ENCODE results near the gene POLL. TPM values are rescaled to one million over a fixed set of nuclear protein-coding genes. Genes with fewer than 3 reads are reported as not detected.

The POLL gene

GRCh38 chr10:101529725-101530553 is 58.1 kb downstream of the POLL start:
- no CpG with 5 or more reads among the region's 4 CpGs for WGBS, 2 donors (ENCODE audit: extremely low coverage in 2 of 2, insufficient read length in 2 of 2, insufficient replicate concordance in 1 of 2)
- Histone ChIP-seq H2AK5ac (ENCODE audit: low read depth, low read length) (no peak overlapping the region), H3K23ac (ENCODE audit: low read depth, low read length, poor library complexity) (no peak overlapping the region), H3K4me2 (ENCODE audit: insufficient read depth, low read length, poor library complexity, severe bottlenecking) (no peak overlapping the region), H2BK5ac (ENCODE audit: low read length) (no peak overlapping the region), H3K36me3 (replicated peaks in 1 of 2; ENCODE audit: control insufficient read depth in 2 of 2, insufficient read depth in 2 of 2, low read length in 2 of 2) (peaks cover 0 to 14% of the 10 kb centered on the region in 2 donors), H3K4ac (ENCODE audit: low read length) (no peak overlapping the region), H2AFZ (ENCODE audit: low read length) (no peak overlapping the region), H3K9me3 (replicated peaks in 1 of 2; ENCODE audit: control insufficient read depth in 2 of 2, insufficient read depth in 1 of 2, low read depth in 1 of 2, low read length in 2 of 2) (no peaks in the 10 kb centered on the region), H4K8ac (ENCODE audit: low read depth, low read length) (no peak overlapping the region), H2BK12ac (ENCODE audit: low read length) (no peak overlapping the region), H4K91ac (ENCODE audit: low read depth, low read length, poor library complexity) (no peak overlapping the region), H3K18ac (ENCODE audit: low read length) (no peak overlapping the region), H3K27ac (replicated peaks; ENCODE audit: low read length) (peak overlapping the region; percentile 21), H3K14ac (ENCODE audit: low read length) (no peak overlapping the region), H2BK120ac (ENCODE audit: low read depth, low read length) (no peak overlapping the region), H2BK15ac (ENCODE audit: low read length) (no peak overlapping the region), H3K79me1 (ENCODE audit: low read depth, low read length) (no peaks in the 10 kb centered on the region), H3K27me3 (ENCODE audit: control insufficient read depth in 3 of 3, insufficient read depth in 3 of 3, low read depth in 1 of 3, low read length in 3 of 3) (no peaks in the 10 kb centered on the region), H3K4me1 (ENCODE audit: control insufficient read depth in 2 of 2, insufficient read depth in 1 of 2, low read depth in 1 of 2, low read length in 2 of 2) (peaks cover 0 to 13% of the 10 kb centered on the region in 2 donors), H3K4me3 (ENCODE audit: low read length in 2 of 2) (no peak overlapping the region), H3K9ac (ENCODE audit: low read depth, low read length, poor library complexity) (no peak overlapping the region)
- DNase-seq (ENCODE audit: low spot score) = no peak

GRCh38 chr10:101529207-101529606 is 58.9 kb downstream of the POLL start:
- H2AFZ ChIP-seq (ENCODE audit: low read length) = no peak overlapping the region
- H3K9ac ChIP-seq (ENCODE audit: low read depth, low read length, poor library complexity) = no peak overlapping the region
- no peak overlapping the region for H3K4me3 ChIP-seq (ENCODE audit: low read length in 2 of 2)
- H3K79me1 ChIP-seq (ENCODE audit: low read depth, low read length) = no peaks in the 10 kb centered on the region
- no peaks in the 10 kb centered on the region for H3K9me3 ChIP-seq (replicated peaks in 1 of 2; ENCODE audit: control insufficient read depth in 2 of 2, insufficient read depth in 1 of 2, low read depth in 1 of 2, low read length in 2 of 2)
- peak; percentile 45 for DNase-seq (ENCODE audit: low spot score)
- no peak overlapping the region for H3K4me2 ChIP-seq (ENCODE audit: insufficient read depth, low read length, poor library complexity, severe bottlenecking)
- H3K4ac ChIP-seq (ENCODE audit: low read length) = no peak overlapping the region
- H3K14ac ChIP-seq (ENCODE audit: low read length) = no peak overlapping the region
- no peak overlapping the region for H4K91ac ChIP-seq (ENCODE audit: low read depth, low read length, poor library complexity)
- no peak overlapping the region for H3K23ac ChIP-seq (ENCODE audit: low read depth, low read length, poor library complexity)
- no CpG with 5 or more reads among the region's 1 CpG for WGBS, 2 donors (ENCODE audit: extremely low coverage in 2 of 2, insufficient read length in 2 of 2, insufficient replicate concordance in 1 of 2)
- H2BK120ac ChIP-seq (ENCODE audit: low read depth, low read length) = no peak overlapping the region
- no peak overlapping the region for H2AK5ac ChIP-seq (ENCODE audit: low read depth, low read length)
- no peaks in the 10 kb centered on the region for H3K27me3 ChIP-seq (ENCODE audit: control insufficient read depth in 3 of 3, insufficient read depth in 3 of 3, low read depth in 1 of 3, low read length in 3 of 3)
- H3K4me1 ChIP-seq (ENCODE audit: control insufficient read depth in 2 of 2, insufficient read depth in 1 of 2, low read depth in 1 of 2, low read length in 2 of 2) = peaks cover 0 to 13% of the 10 kb centered on the region in 2 donors
- H2BK12ac ChIP-seq (ENCODE audit: low read length) = no peak overlapping the region
- no peak overlapping the region for H3K27ac ChIP-seq (replicated peaks; ENCODE audit: low read length)
- H4K8ac ChIP-seq (ENCODE audit: low read depth, low read length) = no peak overlapping the region
- H3K36me3 ChIP-seq (replicated peaks in 1 of 2; ENCODE audit: control insufficient read depth in 2 of 2, insufficient read depth in 2 of 2, low read length in 2 of 2) = peaks cover 0 to 10% of the 10 kb centered on the region in 2 donors
- H3K18ac ChIP-seq (ENCODE audit: low read length) = no peak overlapping the region
- no peak overlapping the region for H2BK5ac ChIP-seq (ENCODE audit: low read length)
- no peak overlapping the region for H2BK15ac ChIP-seq (ENCODE audit: low read length)

Small RNAs within 50 kb of the gene (small RNA-seq; reads per million reads assigned to genes)
- gene MIR3158-1 (ENCODE audit: insufficient read depth) (not detected), gene RNU6-1165P (ENCODE audit: insufficient read depth) (not detected)
